HCT116 (cell line): ENCODE results near the gene LATS1. TPM values are rescaled to one million over a fixed set of nuclear protein-coding genes. Genes with fewer than 3 reads are reported as not detected.

Source experiments
- ATAC-seq: fragments of 200-7000 bp; cut with Tn5 transposase; 2 replicates; pipeline ENCODE4 v1.9.1; 2020; ENCODE audit warnings: mild to moderate bottlenecking, moderate library complexity
- BruUV-seq: library from RNA; stranded (reverse); fragments of 400-500 nt; replicated peaks from 2 replicates; lab custom pipeline; 2021; lab: Mats Ljungman, UMichigan
- CTCF ChIA-PET: fragments of 300-600 bp; sonication (Branson Sonifier 250); formaldehyde crosslinking; loops from one replicate; lab custom pipeline; 2021; ENCODE audit warnings: antibody characterized with exemption; lab: Charles Lee
- POLR2A ChIA-PET: fragments of 300-600, 350-600 bp; sonication (Branson Sonifier 250); formaldehyde crosslinking; loops from one replicate; lab custom pipeline; 2021; ENCODE audit warnings: antibody characterized with exemption; lab: Charles Lee
- RAD21 ChIA-PET, 2 experiments: fragments of 300-600 bp; sonication (Branson Sonifier 250); formaldehyde crosslinking; loops; one replicate each; lab custom pipeline; 2023; ENCODE audit warnings: low total read pairs in 2 of 2; ENCODE audit not compliant: uncharacterized antibody in 2 of 2, unreplicated experiment in 2 of 2, low non-redundant PET in 1 of 2; lab: Charles Lee
- DNase-seq: peaks from one replicate; pipeline ENCODE4 v3.0.0-alpha.2; 2010; ENCODE audit warnings: low read depth, low spot score
- H2AFZ ChIP-seq: fragments of 200-600 bp; shearing (Covaris generic), sonication (generic); 2 replicates; pipeline ENCODE4 v1.6.1; 2017; ENCODE audit warnings: low read depth, mixed run types, mixed read lengths, antibody characterized with exemption, low read length; ENCODE audit not compliant: poor library complexity, severe bottlenecking
- H3K27ac ChIP-seq: 2 replicates; pipeline ENCODE4 v1.5.1; 2012; ENCODE audit warnings: low read depth, low read length
- H3K27me3 ChIP-seq: fragments of 200-600 bp; sonication (generic); 2 replicates; pipeline ENCODE4 v1.6.1; 2016; ENCODE audit warnings: mixed run types, low read length, mixed read lengths; ENCODE audit not compliant: insufficient read depth
- H3K36me3 ChIP-seq, 2 experiments: fragments of 200-500 bp in 1 of 2; fragments of 200-600 bp in 1 of 2; sonication (Bioruptor generic) in 1 of 2; sonication (generic) in 1 of 2; 2 replicates each; pipeline versions ENCODE4 v1.5.1 to v1.6.1; 2014 to 2016; ENCODE audit warnings: low read length in 2 of 2, inconsistent platforms in 1 of 2, mixed read lengths in 1 of 2, mixed run types in 1 of 2; ENCODE audit not compliant: insufficient read depth in 2 of 2, control insufficient read depth in 1 of 2
- H3K4me1 ChIP-seq, 2 experiments: fragments of 200-600 bp in 1 of 2; sonication (generic) in 1 of 2; 2 replicates each; pipeline versions ENCODE4 v1.5.1 to v1.6.1; 2012 to 2017; ENCODE audit warnings: low read length in 2 of 2, inconsistent platforms in 1 of 2, mild to moderate bottlenecking in 1 of 2, mixed read lengths in 1 of 2, mixed run types in 1 of 2, moderate library complexity in 1 of 2; ENCODE audit not compliant: insufficient read depth in 2 of 2, control insufficient read depth in 1 of 2
- H3K4me2 ChIP-seq: fragments of 200-600 bp; sonication (generic); 2 replicates; pipeline ENCODE4 v1.6.1; 2017; ENCODE audit warnings: mixed run types, low read length, mixed read lengths
- H3K4me3 ChIP-seq, 2 experiments: fragments of 200-600 bp in 1 of 2; sonication (generic) in 1 of 2; replicated peaks in 1 of 2; 2 replicates each; pipeline ENCODE4 v1.5.1; 2011 to 2016; ENCODE audit warnings: low read length in 2 of 2, control low read depth in 1 of 2, low read depth in 1 of 2, mild to moderate bottlenecking in 1 of 2, mixed read lengths in 1 of 2, mixed run types in 1 of 2
- H3K79me2 ChIP-seq: fragments of 200-600 bp; sonication (generic); 2 replicates; pipeline ENCODE4 v1.6.1; 2017; ENCODE audit warnings: mild to moderate bottlenecking, mixed run types, low read length, moderate library complexity, mixed read lengths; ENCODE audit not compliant: insufficient read depth
- H3K9ac ChIP-seq: fragments of 200-600 bp; sonication (generic); 2 replicates; pipeline ENCODE4 v1.6.1; 2016; ENCODE audit warnings: low read length, mixed read lengths
- H3K9me2 ChIP-seq: fragments of 200-600 bp; sonication (generic), shearing (Covaris generic); 2 replicates; pipeline ENCODE4 v1.6.1; 2017; ENCODE audit warnings: mixed run types, mild to moderate bottlenecking, moderate library complexity; ENCODE audit not compliant: insufficient read depth
- H3K9me3 ChIP-seq, 2 experiments: fragments of 200-500 bp in 1 of 2; fragments of 200-600 bp in 1 of 2; sonication (Bioruptor generic) in 1 of 2; sonication (generic) in 1 of 2; 2 replicates each; pipeline ENCODE4 v1.6.1; 2014 to 2017; ENCODE audit warnings: low read length in 2 of 2, mixed read lengths in 2 of 2, inconsistent platforms in 1 of 2, low read depth in 1 of 2, mild to moderate bottlenecking in 1 of 2, mixed run types in 1 of 2, moderate library complexity in 1 of 2; ENCODE audit not compliant: control insufficient read depth in 1 of 2, insufficient read depth in 1 of 2
- H4K20me1 ChIP-seq: fragments of 200-600 bp; sonication (generic), shearing (Covaris generic); 2 replicates; pipeline ENCODE4 v1.6.1; 2017; ENCODE audit warnings: mixed run types, mild to moderate bottlenecking, moderate library complexity; ENCODE audit not compliant: insufficient read depth
- ATF3 ChIP-seq: IDR thresholded peaks from 2 replicates; pipeline ENCODE4 v1.6.1; 2012
- CBX3 ChIP-seq: IDR thresholded peaks from 2 replicates; pipeline ENCODE4 v1.6.1; 2012; ENCODE audit warnings: low read depth
- CEBPB ChIP-seq: IDR thresholded peaks from 2 replicates; pipeline ENCODE4 v1.6.1; 2012; ENCODE audit warnings: low read depth
- ELF1 ChIP-seq: IDR thresholded peaks from 2 replicates; pipeline ENCODE4 v1.6.1; 2012; ENCODE audit warnings: low read depth, borderline replicate concordance
- EZH2 ChIP-seq: fragments of 200-600 bp; sonication (generic); IDR thresholded peaks from 2 replicates; pipeline ENCODE4 v1.6.1; 2017; ENCODE audit warnings: antibody characterized with exemption, mixed run types
- EZH2phosphoT487 ChIP-seq: fragments of 200-600 bp; IDR thresholded peaks from 2 replicates; pipeline ENCODE4 v1.6.1; 2018; ENCODE audit warnings: antibody characterized with exemption, borderline replicate concordance
- FOSL1 ChIP-seq: IDR thresholded peaks from 2 replicates; pipeline ENCODE4 v1.6.1; 2012; ENCODE audit warnings: low read depth
- JUND ChIP-seq: IDR thresholded peaks from 2 replicates; pipeline ENCODE4 v1.6.1; 2012
- MAX ChIP-seq: IDR thresholded peaks from 2 replicates; pipeline ENCODE4 v1.6.1; 2012
- POLR2A ChIP-seq: IDR thresholded peaks from 2 replicates; pipeline ENCODE4 v1.7.0; 2011; ENCODE audit warnings: borderline replicate concordance; ENCODE audit not compliant: insufficient read depth, insufficient read length; ENCODE audit errors: extremely low read depth
- POLR2AphosphoS5 ChIP-seq: IDR thresholded peaks from 2 replicates; pipeline ENCODE4 v1.6.1; 2011; ENCODE audit warnings: mild to moderate bottlenecking, low read depth, low read length, moderate library complexity
- SIN3A ChIP-seq: IDR thresholded peaks from 2 replicates; pipeline ENCODE4 v1.6.1; 2012; ENCODE audit warnings: low read depth
- SP1 ChIP-seq: IDR thresholded peaks from 2 replicates; pipeline ENCODE4 v1.6.1; 2012; ENCODE audit warnings: low read depth
- SRF ChIP-seq: IDR thresholded peaks from 2 replicates; pipeline ENCODE4 v1.6.1; 2012; ENCODE audit warnings: low read depth
- TCF7L2 ChIP-seq: IDR thresholded peaks from 2 replicates; pipeline ENCODE4 v1.7.0; 2011; ENCODE audit warnings: borderline replicate concordance, inconsistent platforms; ENCODE audit not compliant: insufficient read depth, insufficient read length; ENCODE audit errors: extremely low read depth
- YY1 ChIP-seq: IDR thresholded peaks from 2 replicates; pipeline ENCODE4 v1.6.1; 2011; ENCODE audit warnings: low read length, low read depth, moderate library complexity, mild to moderate bottlenecking; ENCODE audit not compliant: insufficient replicate concordance; ENCODE audit errors: extremely low read depth
- ZBTB33 ChIP-seq: IDR thresholded peaks from 2 replicates; pipeline ENCODE4 v1.6.1; 2011; ENCODE audit warnings: mild to moderate bottlenecking, low read length, moderate library complexity; ENCODE audit not compliant: insufficient replicate concordance; ENCODE audit errors: extremely low read depth
- ZFX ChIP-seq: fragments of 450-650 bp; IDR thresholded peaks from 2 replicates; pipeline ENCODE4 v1.6.1; 2017
- intact Hi-C: fragments of 100-400 bp; cut with micrococcal nuclease; formaldehyde crosslinking; loops from 2 replicates; pipeline ENCODE4 v1.10.0; 2022
- total RNA-seq: library from RNA; stranded (reverse); gene quantifications from one replicate; pipeline ENCODE4 v1.2.1, GENCODE V29; 2021; ENCODE audit not compliant: unreplicated experiment

Gene LATS1
- total RNA-seq, 1 experiment from 2014 or later, result 21.6 TPM

GRCh38 chr6:149651056-149651455 is 66.8 kb downstream of the LATS1 start:
- peaks cover 3 to 23% of the 10 kb centered on the region in 2 experiments; a peak in 3 of 4 replicates for H3K4me1 ChIP-seq
- ChIA-PET RAD21 (no interaction called here), POLR2A (no interaction called here), CTCF (no interaction called here)
- TF ChIP-seq ZFX (no peak), SP1 (no peak), FOSL1 (no peak), ELF1 (no peak), SIN3A (no peak), MAX (no peak), TCF7L2 (no peak), EZH2phosphoT487 (no peak), ATF3 (no peak), SRF (no peak), CEBPB (no peak), POLR2A (no peak), JUND (no peak), CBX3 (no peak), POLR2AphosphoS5 (no peak), EZH2 (no peak), ZBTB33 (no peak), YY1 (no peak)
- DNase-seq (no peak), ATAC-seq (no peak)
- H3K4me2 ChIP-seq, result no peak overlapping the region
- no peaks in the 10 kb centered on the region for H3K9me2 ChIP-seq
- H3K27me3 ChIP-seq, result no peaks in the 10 kb centered on the region
- no peaks in the 10 kb centered on the region for H4K20me1 ChIP-seq
- H3K79me2 ChIP-seq, result peaks cover 22% of the 10 kb centered on the region
- intact Hi-C loops, result no loop called here
- H3K9me3 ChIP-seq, result no peaks in the 10 kb centered on the region
- no TSS peak for BruUV-seq
- no peak overlapping the region for H3K4me3 ChIP-seq
- H3K9ac ChIP-seq, result no peak overlapping the region
- no peak overlapping the region for H3K27ac ChIP-seq
- no peak overlapping the region for H2AFZ ChIP-seq
- H3K36me3 ChIP-seq, result no peaks in the 10 kb centered on the region
